GM23338 (cell line): ENCODE data around the gene RGS2. TPM values are rescaled to one million over a fixed set of nuclear protein-coding genes. Genes with fewer than 3 reads are reported as not detected.

Experiments
- ATAC-seq: fragments of 200-7000 bp; cut with Tn5 transposase; 3 replicates; pipeline ENCODE4 v1.9.1; 2020
- DNase-seq: peaks from one replicate; pipeline ENCODE4 v3.0.0-alpha.2; 2015; ENCODE audit warnings: low spot score
- H2AFZ ChIP-seq: fragments of 200-600 bp; sonication (generic); 2 replicates; pipeline ENCODE4 v1.8.0; 2016; ENCODE audit warnings: antibody characterized with exemption, mild to moderate bottlenecking, moderate library complexity
- H3F3A ChIP-seq: fragments of 200-600 bp; sonication (generic); replicated peaks from 2 replicates; pipeline ENCODE4 v1.8.0; 2017; ENCODE audit warnings: antibody characterized with exemption, mixed run types, low read depth
- H3K27ac ChIP-seq: fragments of 200-600 bp; sonication (generic); 2 replicates; pipeline ENCODE4 v1.6.1; 2016; ENCODE audit warnings: low read depth
- H3K27me3 ChIP-seq: fragments of 200-600 bp; sonication (generic); 2 replicates; pipeline ENCODE4 v1.8.0; 2016; ENCODE audit warnings: mild to moderate bottlenecking, mixed run types, moderate library complexity; ENCODE audit not compliant: insufficient read depth
- H3K36me3 ChIP-seq: fragments of 200-600 bp; sonication (generic); 2 replicates; pipeline ENCODE4 v1.8.0; 2016; ENCODE audit warnings: mild to moderate bottlenecking; ENCODE audit not compliant: insufficient read depth
- H3K4me1 ChIP-seq: fragments of 200-600 bp; sonication (generic); 2 replicates; pipeline ENCODE4 v1.8.0; 2016; ENCODE audit warnings: mild to moderate bottlenecking, moderate library complexity; ENCODE audit not compliant: insufficient read depth
- H3K4me2 ChIP-seq: fragments of 200-600 bp; sonication (generic); 2 replicates; pipeline ENCODE4 v1.7.1; 2017; ENCODE audit warnings: mixed run types
- H3K4me3 ChIP-seq: fragments of 200-600 bp; sonication (generic); 2 replicates; pipeline ENCODE4 v1.6.1; 2016; ENCODE audit warnings: mixed run types
- H3K79me2 ChIP-seq: fragments of 200-600 bp; sonication (generic); replicated peaks from 2 replicates; pipeline ENCODE4 v1.8.0; 2017; ENCODE audit warnings: mild to moderate bottlenecking; ENCODE audit not compliant: insufficient read depth
- H3K9me2 ChIP-seq: fragments of 200-600 bp; sonication (generic); 2 replicates; pipeline ENCODE4 v1.8.0; 2017; ENCODE audit not compliant: insufficient read depth
- H4K20me1 ChIP-seq: fragments of 200-600 bp; sonication (generic); replicated peaks from 2 replicates; pipeline ENCODE4 v1.8.0; 2017; ENCODE audit warnings: mild to moderate bottlenecking; ENCODE audit not compliant: insufficient read depth
- H3K27ac Mint-ChIP-seq: 2 replicates; pipeline ENCODE4 v1.8.0; 2020; ENCODE audit warnings: inconsistent platforms, mild to moderate bottlenecking, moderate library complexity, mixed read lengths
- H3K27me3 Mint-ChIP-seq: 3 replicates; pipeline ENCODE4 v1.8.0; 2022; ENCODE audit warnings: low read depth, mild to moderate bottlenecking, moderate library complexity, mixed read lengths, inconsistent platforms; ENCODE audit not compliant: insufficient read depth, poor library complexity
- H3K36me3 Mint-ChIP-seq: 3 replicates; pipeline ENCODE4 v1.8.0; 2021; ENCODE audit warnings: low read depth, mild to moderate bottlenecking, inconsistent platforms, moderate library complexity, mixed read lengths
- H3K4me1 Mint-ChIP-seq: 3 replicates; pipeline ENCODE4 v1.8.0; 2020; ENCODE audit warnings: mild to moderate bottlenecking, inconsistent platforms, mixed read lengths
- H3K4me3 Mint-ChIP-seq: 3 replicates; pipeline ENCODE4 v1.8.0; 2021; ENCODE audit warnings: moderate library complexity, mild to moderate bottlenecking, inconsistent platforms, mixed read lengths
- H3K9me3 Mint-ChIP-seq: 3 replicates; pipeline ENCODE4 v1.8.0; 2020; ENCODE audit warnings: moderate library complexity, mild to moderate bottlenecking, inconsistent platforms, mixed read lengths
- CREB1 ChIP-seq: fragments of 250-450 bp; sonication (Bioruptor Pico); IDR thresholded peaks from 2 replicates; pipeline ENCODE4 v1.5.0; 2020; ENCODE audit warnings: low read depth, mild to moderate bottlenecking, moderate library complexity
- ETS1 ChIP-seq: IDR thresholded peaks from 2 replicates; pipeline ENCODE4 v1.6.1; 2016; ENCODE audit warnings: antibody characterized with exemption
- EZH2 ChIP-seq: fragments of 200-600 bp; sonication (generic); IDR thresholded peaks from one replicate; pipeline ENCODE4 v1.8.0; 2017; ENCODE audit warnings: antibody characterized with exemption, mild to moderate bottlenecking, low read depth; ENCODE audit not compliant: unreplicated experiment
- EZH2phosphoT487 ChIP-seq: fragments of 200-600 bp; sonication (generic); IDR thresholded peaks from one replicate; pipeline ENCODE4 v1.8.1; 2018; ENCODE audit warnings: antibody characterized with exemption; ENCODE audit not compliant: unreplicated experiment
- JUNB ChIP-seq: IDR thresholded peaks from one replicate; pipeline ENCODE4 v1.6.1; 2016; ENCODE audit warnings: antibody characterized with exemption; ENCODE audit not compliant: unreplicated experiment
- NANOG ChIP-seq: IDR thresholded peaks from 2 replicates; pipeline ENCODE4 v1.6.1; 2016; ENCODE audit warnings: antibody characterized with exemption, borderline replicate concordance
- STAT1 ChIP-seq: IDR thresholded peaks from one replicate; pipeline ENCODE4 v1.6.1; 2016; ENCODE audit warnings: antibody characterized with exemption; ENCODE audit not compliant: unreplicated experiment
- ZNF114 ChIP-seq: fragments of 250-450 bp; sonication (Bioruptor Pico); IDR thresholded peaks from 2 replicates; pipeline ENCODE4 v1.5.0; 2020; ENCODE audit warnings: mild to moderate bottlenecking, moderate library complexity
- ZNF331 ChIP-seq: fragments of 250-450 bp; sonication (Bioruptor Pico); IDR thresholded peaks from 2 replicates; pipeline ENCODE4 v1.5.0; 2020; ENCODE audit warnings: low read depth, mild to moderate bottlenecking, moderate library complexity
- ZNF462 ChIP-seq: fragments of 250-450 bp; sonication (Bioruptor Pico); IDR thresholded peaks from 2 replicates; pipeline ENCODE4 v1.5.0; 2020; ENCODE audit warnings: mild to moderate bottlenecking, moderate library complexity
- polyA plus RNA-seq: library from polyadenylated mRNA; unstranded; fragments of >200 nt; fragmentation: Nextera tagmentation; extraction: Ambion mirVana; gene quantifications from 2 replicates; pipeline ENCODE4 v1.2.1, GENCODE V29; 2016
- total RNA-seq: library from RNA; depleted of rRNA; stranded (reverse); fragments of >200 nt; shearing (Covaris generic); gene quantifications from 2 replicates; pipeline ENCODE4 v1.2.3, GENCODE V29; 2014
- TF ChIP-seq, protein P1 (sequence below), 2 experiments: fragments of 200-600 bp in 1 of 2; sonication (generic) in 1 of 2; conservative IDR thresholded peaks; 2 replicates each; pipeline versions ENCODE4 v1.5.1 to v1.6.1; 2016 to 2017; ENCODE audit warnings: antibody characterized with exemption in 2 of 2, low read depth in 2 of 2, mild to moderate bottlenecking in 2 of 2, moderate library complexity in 1 of 2

Gene RGS2
- total and polyA plus RNA-seq, 2 experiments from 2014 or later, result 13.8 to 24.8 TPM

DNA sequence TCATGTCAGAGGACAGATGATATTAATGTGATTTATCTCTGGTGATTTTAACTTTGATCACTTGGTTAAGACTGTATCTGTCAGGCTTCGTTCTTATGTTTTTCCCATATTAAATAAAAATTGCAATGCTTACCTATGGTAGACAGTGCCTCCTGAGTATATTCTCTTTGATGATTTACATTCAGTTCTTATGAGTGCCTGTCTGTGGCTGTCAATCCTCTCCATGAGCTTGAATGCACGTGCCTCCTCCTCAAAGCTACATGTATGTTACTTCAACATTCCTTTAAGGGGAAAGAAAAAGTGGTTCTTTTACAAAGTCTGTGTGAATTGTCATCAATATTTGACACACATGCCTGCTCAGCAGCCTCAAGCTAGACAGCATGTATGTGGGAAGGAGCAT is 44.2 kb upstream of the RGS2 start (continued):
- TF ChIP-seq EZH2 (no peak), ZNF331 (no peak), ZNF114 (no peak)

GRCh38 chr1:192766009-192766625 is 42.7 kb upstream of the RGS2 start:
- H3K4me2 ChIP-seq, result no peak overlapping the region
- H3K9me3 Mint-ChIP-seq, result no peaks in the 10 kb centered on the region
- no peak overlapping the region for H3K4me3 ChIP-seq
- TF ChIP-seq ZNF114, result no peak
- no peak for TF ChIP-seq ZNF462
- no peak for TF ChIP-seq CREB1 (CRISPR knock-in tag)
- TF ChIP-seq EZH2phosphoT487, result no peak
- TF ChIP-seq NANOG, result no peak
- TF ChIP-seq, protein P1, sequence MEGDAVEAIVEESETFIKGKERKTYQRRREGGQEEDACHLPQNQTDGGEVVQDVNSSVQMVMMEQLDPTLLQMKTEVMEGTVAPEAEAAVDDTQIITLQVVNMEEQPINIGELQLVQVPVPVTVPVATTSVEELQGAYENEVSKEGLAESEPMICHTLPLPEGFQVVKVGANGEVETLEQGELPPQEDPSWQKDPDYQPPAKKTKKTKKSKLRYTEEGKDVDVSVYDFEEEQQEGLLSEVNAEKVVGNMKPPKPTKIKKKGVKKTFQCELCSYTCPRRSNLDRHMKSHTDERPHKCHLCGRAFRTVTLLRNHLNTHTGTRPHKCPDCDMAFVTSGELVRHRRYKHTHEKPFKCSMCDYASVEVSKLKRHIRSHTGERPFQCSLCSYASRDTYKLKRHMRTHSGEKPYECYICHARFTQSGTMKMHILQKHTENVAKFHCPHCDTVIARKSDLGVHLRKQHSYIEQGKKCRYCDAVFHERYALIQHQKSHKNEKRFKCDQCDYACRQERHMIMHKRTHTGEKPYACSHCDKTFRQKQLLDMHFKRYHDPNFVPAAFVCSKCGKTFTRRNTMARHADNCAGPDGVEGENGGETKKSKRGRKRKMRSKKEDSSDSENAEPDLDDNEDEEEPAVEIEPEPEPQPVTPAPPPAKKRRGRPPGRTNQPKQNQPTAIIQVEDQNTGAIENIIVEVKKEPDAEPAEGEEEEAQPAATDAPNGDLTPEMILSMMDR (conservative IDR thresholded peaks at IDR 0.05; ENCODE audit: low read depth in 2 of 2), result no peak
- TF ChIP-seq JUNB, result no peak
- TF ChIP-seq ETS1, result no peak
- TF ChIP-seq STAT1, result no peak
- TF ChIP-seq ZNF331, result no peak
- H4K20me1 ChIP-seq, result no peaks in the 10 kb centered on the region
- no peak overlapping the region for H3K27ac ChIP-seq
- no peaks in the 10 kb centered on the region for H3K9me2 ChIP-seq
- H3K27me3 ChIP-seq, result no peaks in the 10 kb centered on the region
- no peak overlapping the region for H3K4me3 Mint-ChIP-seq
- H2AFZ ChIP-seq, result no peak overlapping the region
- no peak for DNase-seq
- no peaks in the 10 kb centered on the region for H3K36me3 ChIP-seq
- H3K36me3 Mint-ChIP-seq, result no peaks in the 10 kb centered on the region
- no peaks in the 10 kb centered on the region for H3K4me1 ChIP-seq
- H3K27me3 Mint-ChIP-seq, result no peaks in the 10 kb centered on the region
- peaks cover 9% of the 10 kb centered on the region for H3K4me1 Mint-ChIP-seq
- H3K27ac Mint-ChIP-seq, result no peak overlapping the region
- no peak for ATAC-seq
- H3F3A ChIP-seq, result no peaks in the 10 kb centered on the region
- no peaks in the 10 kb centered on the region for H3K79me2 ChIP-seq
